Neuronal stem cell (in vitro differentiated cells): ENCODE measurements around the gene SLAIN2.
"Not testable (repeated sequence)": the region's sequence is repeated elsewhere in the genome, so short reads cannot be mapped to it uniquely, and the experiment has no call there.

Source experiments
- DNase-seq: peaks from one replicate; pipeline ENCODE4 v3.0.0-alpha.2; 2013; ENCODE audit warnings: low spot score
- H2AFZ ChIP-seq: one replicate; pipeline ENCODE4 v1.6.1; 2013; ENCODE audit warnings: mild to moderate bottlenecking, low read length, inconsistent platforms
- H2AK5ac ChIP-seq: 2 replicates; pipeline ENCODE4 v1.6.1; 2013; ENCODE audit warnings: low read depth, mild to moderate bottlenecking, inconsistent platforms, low read length, moderate library complexity, mixed read lengths
- H2BK120ac ChIP-seq: 2 replicates; pipeline ENCODE4 v1.6.1; 2013; ENCODE audit warnings: low read depth, mild to moderate bottlenecking, inconsistent platforms, low read length, moderate library complexity, mixed read lengths
- H2BK12ac ChIP-seq: one replicate; pipeline ENCODE4 v1.6.1; 2013; ENCODE audit warnings: low read length, inconsistent platforms
- H2BK15ac ChIP-seq: 2 replicates; pipeline ENCODE4 v1.6.1; 2013; ENCODE audit warnings: mild to moderate bottlenecking, low read length, inconsistent platforms, mixed read lengths
- H2BK5ac ChIP-seq: one replicate; pipeline ENCODE4 v1.6.1; 2013; ENCODE audit warnings: inconsistent platforms, mild to moderate bottlenecking, low read length, moderate library complexity
- H3K14ac ChIP-seq: one replicate; pipeline ENCODE4 v1.6.1; 2013; ENCODE audit warnings: low read length, inconsistent platforms
- H3K18ac ChIP-seq: 2 replicates; pipeline ENCODE4 v1.6.1; 2013; ENCODE audit warnings: low read length, inconsistent platforms
- H3K23ac ChIP-seq: 2 replicates; pipeline ENCODE4 v1.6.1; 2013; ENCODE audit warnings: low read depth, mild to moderate bottlenecking, mixed read lengths, low read length, inconsistent platforms; ENCODE audit not compliant: poor library complexity
- H3K27ac ChIP-seq: replicated peaks from 3 replicates; pipeline ENCODE4 v1.5.1; 2013; ENCODE audit warnings: low read length, inconsistent platforms
- H3K27me3 ChIP-seq, 3 experiments: 2 replicates each; pipeline ENCODE4 v1.6.1; 2013; ENCODE audit warnings: low read length in 3 of 3, mild to moderate bottlenecking in 2 of 3, inconsistent platforms in 1 of 3, low read depth in 1 of 3, mixed read lengths in 1 of 3, moderate library complexity in 1 of 3; ENCODE audit not compliant: control insufficient read depth in 3 of 3, insufficient read depth in 3 of 3
- H3K36me3 ChIP-seq, 2 donors: replicated peaks in 1 of 2; 2 replicates each; pipeline ENCODE4 v1.6.1; 2013; ENCODE audit warnings: low read length in 2 of 2; ENCODE audit not compliant: control insufficient read depth in 2 of 2, insufficient read depth in 2 of 2
- H3K4ac ChIP-seq: 2 replicates; pipeline ENCODE4 v1.6.1; 2013; ENCODE audit warnings: inconsistent platforms, mild to moderate bottlenecking, low read length, moderate library complexity
- H3K4me1 ChIP-seq, 2 donors: 1 replicate in 1 of 2; 2 replicates in 1 of 2; pipeline ENCODE4 v1.6.1; 2013; ENCODE audit warnings: low read length in 2 of 2, low read depth in 1 of 2; ENCODE audit not compliant: control insufficient read depth in 2 of 2, insufficient read depth in 1 of 2
- H3K4me2 ChIP-seq: one replicate; pipeline ENCODE4 v1.6.1; 2013; ENCODE audit warnings: mild to moderate bottlenecking, low read length, inconsistent platforms; ENCODE audit not compliant: insufficient read depth, poor library complexity, severe bottlenecking
- H3K4me3 ChIP-seq, 2 donors: 2 replicates each; pipeline ENCODE4 v1.5.1; 2013; ENCODE audit warnings: low read length in 2 of 2, mild to moderate bottlenecking in 2 of 2, inconsistent platforms in 1 of 2, moderate library complexity in 1 of 2
- H3K79me1 ChIP-seq: one replicate; pipeline ENCODE4 v1.6.1; 2013; ENCODE audit warnings: low read depth, mild to moderate bottlenecking, inconsistent platforms, low read length, moderate library complexity
- H3K9ac ChIP-seq: one replicate; pipeline ENCODE4 v1.6.1; 2013; ENCODE audit warnings: mild to moderate bottlenecking, low read depth, low read length, inconsistent platforms; ENCODE audit not compliant: poor library complexity
- H3K9me3 ChIP-seq, 2 donors: replicated peaks in 1 of 2; 2 replicates each; pipeline versions ENCODE3 to v1.6.1; 2013; ENCODE audit warnings: low read length in 2 of 2, mild to moderate bottlenecking in 2 of 2, inconsistent platforms in 1 of 2, low read depth in 1 of 2, mixed read lengths in 1 of 2, moderate library complexity in 1 of 2; ENCODE audit not compliant: control insufficient read depth in 2 of 2, insufficient read depth in 1 of 2
- H4K8ac ChIP-seq: one replicate; pipeline ENCODE4 v1.6.1; 2013; ENCODE audit warnings: low read depth, mild to moderate bottlenecking, inconsistent platforms, low read length, moderate library complexity
- H4K91ac ChIP-seq: one replicate; pipeline ENCODE4 v1.6.1; 2013; ENCODE audit warnings: low read length, low read depth, mild to moderate bottlenecking, inconsistent platforms; ENCODE audit not compliant: poor library complexity
- WGBS, 2 donors: extraction: QIAGEN DNeasy Blood & Tissue Kit; methylation state at CpG; one replicate each; pipeline ENCODE4 v1.1.7; 2013; ENCODE audit warnings: missing lambda C conversion rate in 2 of 2, mixed read lengths in 1 of 2; ENCODE audit not compliant: insufficient read length in 2 of 2, insufficient replicate concordance in 1 of 2; ENCODE audit errors: extremely low coverage in 2 of 2; 5-methylcytosine and 5-hydroxymethylcytosine counted together

Gene SLAIN2

GRCh38 chr4:48449151-48449550 lies 107.8 kb downstream of the SLAIN2 start:
- no peak overlapping the region for H2BK15ac ChIP-seq
- no peak overlapping the region for H2BK12ac ChIP-seq
- H3K4ac ChIP-seq = no peak overlapping the region
- no peak overlapping the region for H2BK120ac ChIP-seq
- H3K4me3 ChIP-seq = no peak overlapping the region
- no peak for DNase-seq
- H3K79me1 ChIP-seq = no peaks in the 10 kb centered on the region
- no peak overlapping the region for H2AFZ ChIP-seq
- H3K9ac ChIP-seq = no peak overlapping the region
- no peaks in the 10 kb centered on the region for H3K4me1 ChIP-seq
- H2AK5ac ChIP-seq = no peak overlapping the region
- no peak overlapping the region for H3K27ac ChIP-seq
- no peaks in the 10 kb centered on the region for H3K36me3 ChIP-seq
- no CpG with 5 or more reads among the region's 10 CpGs for WGBS, 2 donors
- no peaks in the 10 kb centered on the region for H3K27me3 ChIP-seq
- H3K23ac ChIP-seq = no peak overlapping the region
- H3K9me3 ChIP-seq = peaks cover 0 to 2% of the 10 kb centered on the region in 2 donors
- H3K18ac ChIP-seq = no peak overlapping the region
- no peak overlapping the region for H2BK5ac ChIP-seq
- H4K8ac ChIP-seq = no peak overlapping the region
- H3K4me2 ChIP-seq = no peak overlapping the region
- no peak overlapping the region for H4K91ac ChIP-seq
- no peak overlapping the region for H3K14ac ChIP-seq

GRCh38 chr4:48450740-48451139 lies 109.4 kb downstream of the SLAIN2 start:
- H3K14ac ChIP-seq = no peak overlapping the region
- H2AFZ ChIP-seq = no peak overlapping the region
- no peak overlapping the region for H2BK12ac ChIP-seq
- H3K36me3 ChIP-seq = no peaks in the 10 kb centered on the region
- no CpG with 5 or more reads among the region's 3 CpGs for WGBS, 2 donors
- H2BK120ac ChIP-seq = no peak overlapping the region
- no peak overlapping the region for H3K4me3 ChIP-seq
- no peak overlapping the region for H3K4ac ChIP-seq
- no peak overlapping the region for H3K27ac ChIP-seq
- H2AK5ac ChIP-seq = no peak overlapping the region
- H2BK5ac ChIP-seq = no peak overlapping the region
- H3K4me2 ChIP-seq = no peak overlapping the region
- DNase-seq = no peak
- no peak overlapping the region for H4K91ac ChIP-seq
- H3K79me1 ChIP-seq = no peaks in the 10 kb centered on the region
- no peak overlapping the region for H2BK15ac ChIP-seq
- H3K9ac ChIP-seq = no peak overlapping the region
- H4K8ac ChIP-seq = no peak overlapping the region
- no peaks in the 10 kb centered on the region for H3K4me1 ChIP-seq
- no peaks in the 10 kb centered on the region for H3K27me3 ChIP-seq
- H3K23ac ChIP-seq = no peak overlapping the region
- peaks cover 0 to 2% of the 10 kb centered on the region in 2 donors for H3K9me3 ChIP-seq
- H3K18ac ChIP-seq = no peak overlapping the region

GRCh38 chr4:48451656-48452055 lies 110.3 kb downstream of the SLAIN2 start:
- not testable (repeated sequence) for H3K4ac ChIP-seq, H3K9ac ChIP-seq, H4K8ac ChIP-seq, H3K27ac ChIP-seq, H3K9me3 ChIP-seq, H3K36me3 ChIP-seq, H3K4me3 ChIP-seq, H3K18ac ChIP-seq, H3K4me1 ChIP-seq, H2BK15ac ChIP-seq, H2BK5ac ChIP-seq, H2BK12ac ChIP-seq, H2BK120ac ChIP-seq, H3K14ac ChIP-seq, H3K79me1 ChIP-seq, H4K91ac ChIP-seq, H2AFZ ChIP-seq, H3K4me2 ChIP-seq, H2AK5ac ChIP-seq, H3K27me3 ChIP-seq, H3K23ac ChIP-seq, DNase-seq
- WGBS, 2 donors = no CpG with 5 or more reads among the region's 3 CpGs

DNA sequence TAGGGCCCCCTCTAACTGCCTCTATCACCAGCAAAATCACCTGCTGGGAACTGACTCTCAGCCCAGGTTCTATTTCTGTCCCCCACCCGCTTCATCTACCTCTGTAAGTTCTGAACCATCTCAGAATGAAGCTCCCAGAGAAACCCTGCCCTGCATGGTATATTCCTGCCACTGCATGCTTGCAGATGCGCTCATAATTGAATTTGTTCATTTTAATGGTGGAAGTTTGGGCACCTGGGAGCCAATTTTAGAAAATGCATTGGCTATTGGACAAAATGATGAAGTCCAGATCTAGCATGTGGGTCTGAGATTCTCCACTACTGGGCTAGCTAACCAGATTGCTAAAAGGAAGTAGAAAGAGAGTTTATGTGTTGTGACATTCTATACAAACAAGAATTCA lies 113.3 kb downstream of the SLAIN2 start:
- Histone ChIP-seq H2AFZ (no peak overlapping the region), H3K79me1 (no peaks in the 10 kb centered on the region), H3K23ac (no peak overlapping the region)

More for the DNA sequence above, 113.3 kb downstream of the SLAIN2 start:
- H3K4ac ChIP-seq = no peak overlapping the region
- H2BK5ac ChIP-seq = no peak overlapping the region
- no peaks in the 10 kb centered on the region for H3K4me1 ChIP-seq
- no peak overlapping the region for H3K9ac ChIP-seq
- no peak overlapping the region for H2BK120ac ChIP-seq
- no peak overlapping the region for H2BK15ac ChIP-seq
- H3K27ac ChIP-seq = no peak overlapping the region
- no peak overlapping the region for H3K4me2 ChIP-seq
- H4K91ac ChIP-seq = no peak overlapping the region
- H3K18ac ChIP-seq = no peak overlapping the region
- WGBS, 2 donors = no CpG with 5 or more reads among the region's 2 CpGs
- no peak overlapping the region for H4K8ac ChIP-seq
- H3K27me3 ChIP-seq = no peaks in the 10 kb centered on the region
- DNase-seq = no peak
- H3K9me3 ChIP-seq = no peaks in the 10 kb centered on the region
- H2AK5ac ChIP-seq = no peak overlapping the region
- no peak overlapping the region for H3K4me3 ChIP-seq
- no peak overlapping the region for H2BK12ac ChIP-seq
- H3K14ac ChIP-seq = no peak overlapping the region
- H3K36me3 ChIP-seq = no peaks in the 10 kb centered on the region
